ENCODE results near the gene C1orf146. TPM values are rescaled to one million over a fixed set of nuclear protein-coding genes. Genes with fewer than 3 reads are reported as not detected.

The C1orf146 gene
- total RNA-seq, 1 experiment from 2014 or later: not detected

- Mint-ChIP-seq H3K9me3 (ENCODE audit: low read depth, unreplicated experiment) (no peaks in the 10 kb centered on the region), H3K4me3 (ENCODE audit: low read depth, unreplicated experiment) (no peak overlapping the region), H3K4me1 (ENCODE audit: low read depth, unreplicated experiment) (no peaks in the 10 kb centered on the region), H3K27me3 (ENCODE audit: unreplicated experiment) (no peaks in the 10 kb centered on the region), H3K27ac (ENCODE audit: unreplicated experiment) (no peak overlapping the region), H3K36me3 (ENCODE audit: insufficient read depth, unreplicated experiment) (peaks cover 5% of the 10 kb centered on the region)
- no TSS peak for BruUV-seq (replicated peaks)
- CTCF ChIA-PET: interaction anchor here (0.7 kb wide), 1 partner anchor 486 kb away, joined by 3 read pairs; no protein-coding TSS in a partner anchor
- TF ChIP-seq, protein P1, sequence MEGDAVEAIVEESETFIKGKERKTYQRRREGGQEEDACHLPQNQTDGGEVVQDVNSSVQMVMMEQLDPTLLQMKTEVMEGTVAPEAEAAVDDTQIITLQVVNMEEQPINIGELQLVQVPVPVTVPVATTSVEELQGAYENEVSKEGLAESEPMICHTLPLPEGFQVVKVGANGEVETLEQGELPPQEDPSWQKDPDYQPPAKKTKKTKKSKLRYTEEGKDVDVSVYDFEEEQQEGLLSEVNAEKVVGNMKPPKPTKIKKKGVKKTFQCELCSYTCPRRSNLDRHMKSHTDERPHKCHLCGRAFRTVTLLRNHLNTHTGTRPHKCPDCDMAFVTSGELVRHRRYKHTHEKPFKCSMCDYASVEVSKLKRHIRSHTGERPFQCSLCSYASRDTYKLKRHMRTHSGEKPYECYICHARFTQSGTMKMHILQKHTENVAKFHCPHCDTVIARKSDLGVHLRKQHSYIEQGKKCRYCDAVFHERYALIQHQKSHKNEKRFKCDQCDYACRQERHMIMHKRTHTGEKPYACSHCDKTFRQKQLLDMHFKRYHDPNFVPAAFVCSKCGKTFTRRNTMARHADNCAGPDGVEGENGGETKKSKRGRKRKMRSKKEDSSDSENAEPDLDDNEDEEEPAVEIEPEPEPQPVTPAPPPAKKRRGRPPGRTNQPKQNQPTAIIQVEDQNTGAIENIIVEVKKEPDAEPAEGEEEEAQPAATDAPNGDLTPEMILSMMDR (IDR thresholded peaks at IDR 0.05; ENCODE audit: unreplicated experiment): no peak
- no peak for DNase-seq
- intact Hi-C loops (cut with micrococcal nuclease; ENCODE audit: unreplicated experiment): no loop called here
These were observed 44.8 kb downstream of the C1orf146 start for GRCh38 chr1:92262516-92262915.

- CTCF ChIA-PET: interaction anchor here (0.7 kb wide), 1 partner anchor 82 kb away, joined by 3 read pairs; no protein-coding TSS in a partner anchor
- no peak overlapping the region for H3K27ac Mint-ChIP-seq (ENCODE audit: unreplicated experiment)
- no TSS peak for BruUV-seq (replicated peaks)
These were observed 55.3 kb downstream of the C1orf146 start for GRCh38 chr1:92273039-92273438.

GRCh38 chr1:92274939-92275338 lies 57.2 kb downstream of the C1orf146 start:
- intact Hi-C loops (cut with micrococcal nuclease; ENCODE audit: unreplicated experiment): no loop called here
- no peak overlapping the region for H3K27ac Mint-ChIP-seq (ENCODE audit: unreplicated experiment)
- CTCF ChIA-PET: no interaction called here
- TF ChIP-seq, protein P1 (IDR thresholded peaks at IDR 0.05; ENCODE audit: unreplicated experiment): no peak
- no peak for DNase-seq
- H3K27me3 Mint-ChIP-seq (ENCODE audit: unreplicated experiment): no peaks in the 10 kb centered on the region
- H3K4me1 Mint-ChIP-seq (ENCODE audit: low read depth, unreplicated experiment): no peaks in the 10 kb centered on the region
- no peaks in the 10 kb centered on the region for H3K9me3 Mint-ChIP-seq (ENCODE audit: low read depth, unreplicated experiment)
- no peak overlapping the region for H3K4me3 Mint-ChIP-seq (ENCODE audit: low read depth, unreplicated experiment)
- no TSS peak for BruUV-seq (replicated peaks)
- H3K36me3 Mint-ChIP-seq (ENCODE audit: insufficient read depth, unreplicated experiment): no peaks in the 10 kb centered on the region

More at GRCh38 chr1:92273039-92273438, 55.3 kb downstream of the C1orf146 start:
- Mint-ChIP-seq H3K4me1 (ENCODE audit: low read depth, unreplicated experiment) (no peaks in the 10 kb centered on the region), H3K4me3 (ENCODE audit: low read depth, unreplicated experiment) (no peak overlapping the region), H3K9me3 (ENCODE audit: low read depth, unreplicated experiment) (no peaks in the 10 kb centered on the region), H3K27me3 (ENCODE audit: unreplicated experiment) (no peaks in the 10 kb centered on the region), H3K36me3 (ENCODE audit: insufficient read depth, unreplicated experiment) (no peaks in the 10 kb centered on the region)
- DNase-seq: no peak
- TF ChIP-seq, protein P1 (IDR thresholded peaks at IDR 0.05; ENCODE audit: unreplicated experiment): no peak
- intact Hi-C loops (cut with micrococcal nuclease; ENCODE audit: unreplicated experiment): no loop called here

DNA sequence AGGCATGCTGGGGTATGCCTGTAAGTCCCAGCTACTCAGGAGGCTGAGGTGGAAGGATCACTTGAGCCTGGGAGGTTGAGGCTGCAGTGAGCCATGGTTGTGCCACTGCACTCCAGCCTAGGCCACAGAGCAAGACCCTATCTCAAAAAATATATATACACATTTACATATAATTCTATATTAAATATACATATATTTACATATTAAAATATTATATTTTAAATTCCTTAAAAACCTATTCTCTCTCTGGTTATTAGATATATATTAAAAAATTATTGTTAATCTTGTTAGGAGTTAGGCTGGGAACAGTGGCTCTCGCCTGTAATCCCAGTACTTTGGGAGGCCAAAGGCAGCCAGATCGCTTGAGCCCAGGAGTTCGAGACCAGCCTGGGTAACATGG lies 58.4 kb downstream of the C1orf146 start:
- Mint-ChIP-seq H3K9me3 (ENCODE audit: low read depth, unreplicated experiment) (no peaks in the 10 kb centered on the region), H3K36me3 (ENCODE audit: insufficient read depth, unreplicated experiment) (no peaks in the 10 kb centered on the region), H3K27ac (ENCODE audit: unreplicated experiment) (no peak overlapping the region), H3K4me3 (ENCODE audit: low read depth, unreplicated experiment) (no peak overlapping the region), H3K4me1 (ENCODE audit: low read depth, unreplicated experiment) (no peaks in the 10 kb centered on the region), H3K27me3 (ENCODE audit: unreplicated experiment) (no peaks in the 10 kb centered on the region)
- no TSS peak for BruUV-seq (replicated peaks)
- intact Hi-C loops (cut with micrococcal nuclease; ENCODE audit: unreplicated experiment): no loop called here
- CTCF ChIA-PET: no interaction called here
- TF ChIP-seq, protein P1 (IDR thresholded peaks at IDR 0.05; ENCODE audit: unreplicated experiment): no peak
- DNase-seq: no peak

Data from Calu3 (cell line).